GM20000 (cell line): ENCODE results near the gene CS.
"Not testable (repeated sequence)": the region's sequence is repeated elsewhere in the genome, so short reads cannot be mapped to it uniquely, and the experiment has no call there.

Experiments used
- DNase-seq: peaks from one replicate; pipeline ENCODE4 v3.0.0; 2012; ENCODE audit warnings: low spot score
- CTCF ChIP-seq: IDR thresholded peaks from 2 replicates; pipeline ENCODE4 v1.5.1; 2012; ENCODE audit warnings: mild to moderate bottlenecking, control low read depth; ENCODE audit errors: extremely low read depth, missing control alignments

The CS gene

GRCh38 chr12:56299853-56300643 lies at the start of gene CS:
TSS of gene CS (minus strand) at chr12:56300330. CDS start at chr12:56300201, 129 bp downstream.
- DNase-seq, result peak; percentile 96
- no peak for TF ChIP-seq CTCF

GRCh38 chr12:56348776-56349175 lies 48.6 kb upstream of the CS start:
- DNase-seq, result no peak
- no peak for TF ChIP-seq CTCF

- DNase-seq, result not testable (repeated sequence)
Measured at GRCh38 chr12:56347255-56347654, 47.1 kb upstream of the CS start.

- DNase-seq, result no peak
Measured at GRCh38 chr12:56346675-56347074, 46.5 kb upstream of the CS start.

GRCh38 chr12:56342290-56342689 lies 42.2 kb upstream of the CS start:
- DNase-seq, result not testable (repeated sequence)

More at GRCh38 chr12:56346675-56347074, 46.5 kb upstream of the CS start:
- no peak for TF ChIP-seq CTCF

- TF ChIP-seq CTCF, result no peak
- DNase-seq, result no peak
Measured at GRCh38 chr12:56341616-56342015, 41.5 kb upstream of the CS start.

GRCh38 chr12:56339158-56339422 lies 39.0 kb upstream of the CS start:
- no peak for DNase-seq
- TF ChIP-seq CTCF, result no peak

- no peak for TF ChIP-seq CTCF
- DNase-seq, result peak; percentile 58
Measured at GRCh38 chr12:56338308-56339157, 38.4 kb upstream of the CS start, which contains the start of gene IL23A. TSS of gene IL23A (plus strand) at chr12:56338884. CDS start at chr12:56339045, 161 bp downstream.
